ENCODE measurements around the gene SLC6A17.
A peak's percentile ranks its signal among the peaks of the same experiment; 100 is the strongest.

Gene SLC6A17

DNA sequence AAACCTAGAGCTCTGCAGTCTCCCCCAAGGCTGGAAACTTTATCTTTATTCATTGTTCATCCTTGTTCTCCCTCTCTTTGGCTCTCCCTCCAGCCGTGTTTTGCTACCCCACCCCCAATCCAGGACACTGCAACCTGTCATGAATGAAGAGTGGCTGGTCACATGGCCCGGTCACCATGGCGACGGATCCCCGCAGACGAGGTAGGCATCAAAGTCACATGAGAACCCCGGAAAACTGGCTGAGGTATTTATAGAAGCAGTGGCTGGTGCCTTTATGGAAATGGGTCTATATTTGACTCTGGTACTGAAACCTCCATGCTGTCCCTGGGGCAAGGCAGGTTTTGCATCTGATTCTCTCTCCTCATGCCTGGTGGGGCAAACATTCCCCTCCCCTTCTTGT, 13.4 kb upstream of the SLC6A17 start:
- no peak for DNase-seq

DNA sequence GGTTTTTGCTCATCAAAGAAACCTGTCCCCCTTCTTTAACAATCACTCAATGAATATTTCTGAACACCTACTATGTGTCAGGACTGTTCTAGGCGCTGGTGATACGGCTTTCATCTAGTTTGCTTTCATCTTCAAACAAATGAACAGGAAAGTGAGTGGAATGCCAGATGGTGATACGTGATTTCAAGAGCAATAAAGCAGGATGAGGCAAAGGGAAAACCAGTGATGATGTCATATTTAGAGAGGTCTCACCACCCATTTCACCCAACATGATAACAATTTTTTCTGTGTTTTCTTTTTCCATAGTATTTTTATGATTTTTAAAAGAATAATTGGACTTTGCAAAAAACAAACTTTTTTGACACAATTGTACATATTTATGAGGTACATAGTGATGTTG, 11.3 kb upstream of the SLC6A17 start:
- DNase-seq: no peak

DNA sequence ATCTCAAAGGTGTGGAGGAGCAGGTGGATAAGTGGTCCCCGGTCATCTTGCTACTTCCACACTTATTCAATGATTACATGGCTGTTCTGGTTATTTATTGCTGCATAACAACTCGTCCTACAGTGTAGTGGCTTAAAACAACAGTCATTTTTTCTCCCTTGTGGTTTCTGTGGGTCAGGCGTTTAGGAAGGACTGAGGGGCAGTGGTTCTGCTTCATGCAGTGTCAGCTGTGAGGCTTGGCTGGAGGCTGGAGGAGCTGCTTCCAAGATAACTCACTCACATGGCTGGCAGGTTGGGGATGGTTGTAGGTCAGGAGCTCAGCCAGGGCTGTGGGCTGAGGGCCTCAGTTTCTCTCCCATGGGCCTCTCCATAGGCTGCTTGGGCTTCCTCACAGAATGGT, 5.9 kb upstream of the SLC6A17 start:
- no peak for DNase-seq

DNA sequence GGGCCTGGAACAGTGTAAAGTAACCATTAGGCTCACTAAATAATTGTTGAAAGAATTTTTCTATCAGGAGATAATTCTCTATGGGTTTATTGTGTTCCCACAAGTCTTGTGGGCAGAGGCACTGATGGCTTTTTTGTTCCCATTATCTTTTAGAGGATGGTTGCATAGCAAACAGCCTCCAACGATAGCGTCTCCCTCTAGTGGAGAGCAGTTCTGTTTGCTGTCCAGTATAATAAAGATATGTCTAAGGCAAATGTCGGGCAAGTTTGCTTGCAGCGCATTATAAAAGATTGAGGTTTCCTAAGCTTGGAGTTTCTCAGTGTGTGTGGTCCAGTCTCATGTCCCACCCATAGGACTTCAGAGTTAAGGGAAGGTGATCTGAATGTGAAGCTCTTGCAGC, 1.3 kb upstream of the SLC6A17 start:
- no peak for DNase-seq

DNA sequence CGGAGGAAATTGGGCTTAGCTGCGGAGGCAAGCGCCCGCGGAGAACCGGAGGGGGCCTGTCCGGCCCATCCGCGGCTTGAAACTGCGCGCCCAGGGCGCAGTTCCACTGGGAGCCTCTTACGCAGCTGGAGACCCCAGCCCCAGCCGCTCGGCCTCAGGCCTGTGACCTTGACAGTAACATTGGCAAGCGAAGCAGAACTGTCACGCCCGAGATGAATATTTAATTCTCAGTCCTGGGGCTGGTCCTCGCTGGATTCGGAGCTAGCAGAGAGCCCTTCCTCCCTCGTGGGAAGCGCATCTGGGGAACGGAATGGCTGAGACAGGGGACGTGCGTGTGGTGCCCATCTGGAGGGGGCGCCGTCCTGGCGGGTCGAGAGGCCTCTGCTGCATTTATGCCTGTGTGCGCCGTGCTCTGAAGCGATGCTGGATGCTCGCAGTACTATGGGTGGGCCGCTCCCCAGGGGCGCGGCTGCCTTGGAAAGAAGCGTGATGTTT, 928 bp downstream of the SLC6A17 start:
- no peak for DNase-seq

DNA sequence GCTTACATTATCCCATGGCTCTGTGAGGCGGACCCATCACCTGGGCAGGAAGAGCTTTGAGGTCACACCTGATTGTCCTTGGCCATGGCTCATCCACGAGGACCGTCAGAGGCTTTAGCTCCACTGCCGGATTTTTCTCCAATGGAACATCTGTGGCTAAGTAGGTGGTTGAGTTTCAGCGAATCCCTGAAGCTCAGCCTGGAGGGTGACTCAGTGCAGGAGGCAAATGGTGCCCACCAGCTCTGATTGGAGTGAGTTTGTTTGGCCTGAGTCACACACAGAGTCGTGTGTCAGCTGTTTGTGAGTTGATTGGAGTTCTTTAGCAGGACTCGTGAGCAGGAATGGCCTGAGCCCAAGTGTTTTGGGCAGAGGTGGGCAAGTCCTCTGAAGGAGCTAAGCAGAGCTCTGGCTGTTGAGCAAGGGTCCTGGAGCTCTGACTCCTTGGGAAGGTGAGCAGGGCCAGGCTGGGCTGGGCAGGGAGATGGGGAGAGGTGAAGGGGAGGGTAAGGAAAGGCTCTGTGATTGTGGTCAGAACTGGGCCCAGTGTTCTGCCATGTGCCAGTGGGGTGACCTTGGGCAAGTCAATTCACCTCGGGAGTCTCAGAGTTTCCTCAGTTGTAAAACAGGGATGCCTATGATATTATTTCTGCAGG, 2.0 kb downstream of the SLC6A17 start:
- DNase-seq: no peak

DNA sequence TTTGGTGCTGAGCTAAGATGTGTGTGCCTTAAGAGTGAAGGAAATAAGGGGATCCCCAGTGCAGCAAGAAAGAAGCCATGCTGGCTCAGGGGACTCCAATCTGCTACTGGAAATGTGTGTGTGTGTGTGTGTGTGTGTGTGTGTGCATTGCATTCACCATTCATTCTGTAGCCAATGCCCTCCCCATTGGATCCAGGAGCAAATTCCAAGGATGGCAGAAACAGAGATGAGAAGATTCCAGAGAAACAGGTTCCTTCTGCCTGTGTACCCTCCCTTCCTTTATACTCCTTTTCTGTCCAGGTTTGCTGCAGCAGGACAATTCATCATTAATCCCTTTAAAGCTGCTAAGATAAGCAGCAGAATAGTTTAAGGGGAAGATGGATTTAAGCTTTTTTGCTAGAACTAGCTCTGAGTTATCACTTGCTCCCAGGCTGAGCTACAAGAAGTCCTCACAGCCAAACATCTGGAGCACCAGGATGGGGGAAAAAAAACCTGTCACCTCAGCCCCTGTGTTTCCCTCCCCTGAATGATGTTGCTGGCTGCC, 3.2 kb downstream of the SLC6A17 start:
- DNase-seq: no peak

DNA sequence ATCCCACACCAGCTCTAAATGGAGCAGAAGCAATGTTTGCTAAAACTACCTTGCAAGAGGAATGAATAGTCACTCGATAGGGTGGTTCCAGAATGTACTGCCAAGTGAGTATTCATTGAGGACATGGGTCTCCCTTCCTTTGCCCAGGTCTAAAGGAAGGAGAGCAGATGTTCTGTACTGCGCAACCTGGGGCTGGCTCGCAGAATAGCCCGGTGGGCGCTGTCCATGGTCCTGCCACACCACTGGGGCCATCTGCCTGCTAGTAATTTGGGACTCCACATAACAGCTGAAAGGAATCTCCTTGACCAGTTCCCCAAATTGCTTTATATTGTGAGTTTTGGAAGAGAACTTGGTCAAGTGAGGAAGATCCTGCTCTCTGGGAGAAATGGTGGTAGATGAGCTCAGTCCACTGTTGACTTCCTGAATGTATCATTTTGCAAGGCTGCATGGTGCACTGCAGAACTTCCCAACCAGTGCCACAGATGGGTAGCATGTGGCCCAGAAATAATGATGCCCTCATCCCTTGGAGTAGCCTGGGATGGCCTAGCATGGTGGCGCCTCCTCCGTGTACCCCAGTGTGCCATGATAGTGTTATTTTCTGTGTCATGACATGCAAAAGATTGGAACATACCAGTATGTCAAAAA, 5.7 kb downstream of the SLC6A17 start:
- peak; percentile 6 for DNase-seq

DNA sequence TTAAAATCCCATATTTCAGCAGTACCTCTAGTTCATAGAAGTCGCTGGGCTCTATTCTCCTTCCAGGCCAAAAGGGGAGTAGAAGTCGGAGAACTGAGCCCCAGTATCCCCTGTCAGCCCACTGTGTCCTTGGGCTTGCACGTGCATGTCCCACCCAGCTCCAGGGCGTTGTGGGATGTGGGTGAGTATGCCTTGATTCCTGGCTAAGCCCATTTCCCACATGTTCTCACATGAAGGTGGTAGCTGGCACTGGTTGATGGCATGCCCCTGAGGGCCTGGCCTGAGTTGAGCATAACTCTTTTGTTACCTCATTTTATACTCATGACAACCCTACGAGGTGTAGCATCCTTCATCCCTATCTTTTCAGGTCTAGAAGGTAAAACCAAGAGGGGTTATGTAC, 8.0 kb downstream of the SLC6A17 start:
- DNase-seq: no peak

DNA sequence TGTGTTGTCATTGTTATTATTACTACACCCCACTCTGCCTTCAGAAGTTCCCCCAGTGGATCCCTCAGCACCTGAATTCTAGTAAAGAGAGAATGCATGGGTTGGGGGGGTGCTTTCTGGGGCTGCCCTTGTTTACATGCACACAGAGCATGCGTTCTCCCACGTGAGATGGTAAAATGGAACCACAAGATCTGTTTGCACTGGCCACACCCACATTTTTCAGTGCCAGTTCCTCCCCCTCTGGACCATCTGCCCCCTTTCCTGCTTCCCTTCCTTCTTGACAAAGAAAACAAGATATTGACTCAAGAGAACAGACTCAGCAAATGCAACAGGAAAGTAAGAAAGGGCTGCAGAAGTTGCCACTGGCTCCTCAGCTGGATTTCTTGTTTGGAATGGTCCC, 8.9 kb downstream of the SLC6A17 start:
- no peak for DNase-seq

DNA sequence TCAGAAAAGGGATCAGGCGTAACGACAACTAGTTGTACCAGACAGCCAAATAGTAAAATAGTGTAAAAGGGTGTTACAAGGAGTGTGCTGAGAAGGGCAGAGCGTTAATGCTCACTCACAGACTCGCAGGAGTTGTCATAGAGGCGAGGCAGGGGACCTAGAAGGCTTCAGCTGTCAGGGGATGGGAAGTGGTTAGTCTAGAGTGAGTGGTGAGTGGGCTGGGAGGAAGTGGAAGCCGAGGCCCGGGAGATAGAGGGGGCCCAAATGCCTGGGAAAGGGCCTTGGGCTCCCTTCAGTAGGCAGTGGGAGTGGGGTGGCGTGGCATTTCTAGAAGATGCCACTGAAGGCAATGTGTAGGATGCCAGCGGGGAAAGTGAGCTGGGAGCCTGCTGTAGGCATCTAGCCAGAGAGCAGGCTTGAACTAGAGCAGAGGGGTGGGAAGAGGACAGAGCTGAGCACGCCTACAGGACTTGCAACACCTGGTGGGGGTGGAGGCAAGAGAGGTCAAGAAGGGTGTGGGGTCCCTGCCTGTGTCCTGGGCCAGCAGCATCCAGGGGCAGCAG, 10.3 kb downstream of the SLC6A17 start:
- DNase-seq: no peak

DNA sequence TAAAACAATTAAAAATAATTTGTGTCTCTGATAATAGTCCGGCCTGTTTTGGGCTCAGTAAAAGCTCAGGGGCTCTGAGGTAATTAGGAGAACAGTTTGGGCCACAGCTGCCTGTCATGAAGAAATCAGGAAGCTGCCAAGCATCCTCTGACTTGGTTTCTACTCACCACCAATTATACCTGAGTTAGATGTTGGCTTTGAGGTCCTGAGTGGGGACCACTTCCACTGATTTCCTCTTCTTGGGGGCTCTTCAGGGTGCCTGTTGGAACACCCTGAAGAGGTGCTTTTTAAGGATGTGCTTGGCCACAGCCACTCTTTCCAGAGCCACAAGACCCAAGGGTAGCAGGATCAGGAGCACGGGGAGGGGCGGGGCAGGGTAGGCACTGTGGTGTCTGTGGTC, 10.9 kb downstream of the SLC6A17 start:
- no peak for DNase-seq

DNA sequence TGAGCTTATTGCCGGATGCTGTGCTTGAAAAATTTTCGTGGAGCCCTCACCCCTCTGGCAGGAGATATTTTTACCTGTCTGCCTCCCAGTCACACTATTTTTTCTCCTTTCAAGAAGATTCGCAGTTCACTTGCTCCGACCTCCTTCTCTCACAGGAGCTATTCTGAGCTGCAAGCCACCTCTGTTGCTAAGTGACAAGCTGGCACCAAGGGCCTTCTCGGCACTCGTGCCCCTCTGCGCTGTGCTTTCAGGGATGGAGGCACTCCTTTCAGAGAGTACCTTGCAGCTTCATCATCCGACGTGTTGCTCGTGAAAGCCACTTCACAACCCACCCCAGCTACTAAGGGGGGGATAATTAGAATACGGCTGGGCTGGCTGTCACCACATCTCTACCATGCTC, 11.6 kb downstream of the SLC6A17 start:
- no peak for DNase-seq

DNA sequence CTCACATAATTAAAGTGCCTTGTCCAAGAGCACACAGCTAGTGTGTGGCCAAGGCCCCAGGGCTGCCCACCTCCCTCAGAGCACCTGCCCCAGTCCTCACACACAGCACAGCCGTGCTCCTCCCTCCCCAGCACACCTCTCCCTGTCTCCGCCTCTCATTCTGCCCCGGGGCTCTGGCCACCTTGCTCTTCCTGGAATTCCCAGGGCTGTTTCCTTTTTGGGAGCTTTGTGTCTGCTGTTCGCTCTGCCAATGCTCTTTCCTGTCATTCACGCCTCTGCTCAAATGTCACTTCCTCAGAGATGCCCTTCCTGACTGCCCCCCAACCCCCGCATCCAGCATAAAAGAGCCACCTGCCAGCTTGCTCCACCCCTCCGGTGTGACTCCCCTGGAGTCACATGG, 13.3 kb downstream of the SLC6A17 start:
- DNase-seq: no peak

DNA sequence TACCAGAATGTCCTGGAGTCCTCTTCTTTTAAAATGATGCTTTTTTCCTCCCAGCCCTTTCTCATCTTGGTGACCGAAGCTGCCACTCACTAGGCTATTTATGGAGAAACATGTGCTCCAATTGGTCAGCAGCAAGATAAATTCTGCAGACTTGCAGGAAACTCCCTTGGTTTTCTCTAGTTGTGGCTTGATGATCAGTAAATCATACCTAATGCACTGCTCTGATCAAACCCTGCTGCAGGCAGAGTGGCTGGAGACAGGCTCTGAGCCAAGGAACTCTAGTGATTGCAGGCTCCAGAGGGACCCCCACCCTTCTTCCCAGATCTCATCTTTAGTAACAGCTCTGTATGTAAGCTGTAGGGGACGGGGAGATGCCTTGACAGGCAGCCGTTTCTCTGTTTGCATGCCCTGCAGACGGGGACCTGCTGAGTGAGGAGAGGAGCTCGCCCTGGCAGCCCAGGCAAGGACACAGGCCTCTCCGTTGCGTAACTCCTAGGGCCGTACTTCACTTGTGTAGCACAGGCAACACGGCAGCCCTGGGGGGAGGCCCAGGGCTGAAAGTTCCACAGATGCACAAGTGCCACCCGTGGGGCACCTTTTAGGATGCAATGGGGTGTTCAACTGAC, 14.5 kb downstream of the SLC6A17 start:
- no peak for DNase-seq

DNA sequence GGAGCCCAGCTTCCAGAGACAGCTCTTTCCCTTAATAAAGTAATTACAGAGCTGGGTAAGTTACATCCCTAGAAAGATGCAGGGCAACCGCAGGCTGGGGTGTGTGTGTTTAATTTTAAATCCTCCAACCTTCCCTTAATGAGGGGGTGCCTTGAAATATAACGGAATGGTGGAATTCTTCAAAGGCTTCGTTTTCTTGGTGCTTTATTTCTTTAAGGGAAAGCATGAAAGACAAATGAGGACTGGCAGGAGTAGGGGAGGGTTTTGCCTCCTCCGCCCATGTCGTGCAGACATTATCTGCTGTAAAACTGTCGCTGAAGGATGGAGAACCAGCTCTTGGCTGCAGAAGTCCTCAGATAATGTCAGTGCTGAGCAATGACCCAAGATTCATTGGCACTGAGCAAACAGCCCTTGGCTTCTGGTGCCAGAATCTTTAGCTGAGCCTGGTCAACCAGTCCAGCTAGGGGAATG, 15.5 kb downstream of the SLC6A17 start:
- DNase-seq: no peak

DNA sequence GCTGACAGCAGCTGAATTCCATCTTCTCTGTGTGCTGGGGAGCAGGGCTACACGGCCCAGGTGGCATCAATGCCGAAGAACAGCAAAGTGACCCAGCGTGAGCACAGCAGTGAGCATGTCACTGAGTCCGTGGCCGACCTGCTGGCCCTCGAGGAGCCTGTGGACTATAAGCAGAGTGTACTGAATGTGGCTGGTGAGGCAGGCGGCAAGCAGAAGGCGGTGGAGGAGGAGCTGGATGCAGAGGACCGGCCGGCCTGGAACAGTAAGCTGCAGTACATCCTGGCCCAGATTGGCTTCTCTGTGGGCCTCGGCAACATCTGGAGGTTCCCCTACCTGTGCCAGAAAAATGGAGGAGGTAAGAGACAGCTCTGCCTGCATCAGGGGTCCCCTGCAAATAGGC, 16.6 kb downstream of the SLC6A17 start:
- no peak for DNase-seq

DNA sequence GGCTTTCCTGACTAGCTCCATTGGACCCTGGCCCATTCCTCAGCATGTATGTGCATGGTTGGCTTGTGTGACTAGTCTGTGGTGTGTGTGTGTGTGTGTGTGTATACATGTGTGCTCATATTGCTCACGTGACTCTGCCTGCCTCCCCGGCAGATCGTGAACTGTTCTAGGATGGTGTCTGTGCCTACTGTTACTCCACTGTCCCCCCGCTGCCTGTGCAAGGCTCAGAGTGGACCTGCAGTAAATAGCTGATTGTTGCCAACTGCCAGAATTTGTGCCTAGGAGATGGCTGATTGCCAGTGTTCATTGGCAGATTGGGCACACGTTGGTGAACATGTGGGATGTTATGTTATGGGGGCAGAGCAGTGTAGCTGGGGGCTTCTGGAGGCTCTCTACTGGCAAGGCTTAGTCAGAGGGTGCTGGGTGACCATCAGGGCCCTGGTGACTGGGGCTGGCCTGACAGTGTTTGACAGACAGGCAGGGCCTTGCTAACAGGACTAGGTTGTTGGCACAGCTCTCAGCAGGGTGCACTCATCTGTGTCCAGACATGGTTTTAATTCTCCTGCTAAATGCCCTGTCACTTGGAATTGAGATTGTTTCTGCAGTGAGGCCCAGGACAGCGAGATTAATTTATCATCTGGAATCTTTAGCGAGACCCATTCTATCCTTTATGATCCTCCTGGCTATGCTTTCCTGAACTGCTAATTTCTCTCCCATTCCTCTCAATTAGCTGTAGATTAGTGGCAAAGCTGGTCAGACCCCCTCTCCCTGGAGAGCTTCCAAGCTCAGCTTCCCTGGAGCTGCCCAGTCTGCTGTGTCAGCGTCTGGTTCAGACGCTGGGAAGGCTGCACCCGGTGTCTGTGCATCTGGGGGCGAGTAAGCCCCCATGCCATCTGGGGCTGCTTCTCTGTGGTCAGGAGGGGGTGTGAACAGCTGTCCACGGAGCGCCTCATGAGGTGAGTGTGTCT, 20.8 kb downstream of the SLC6A17 start:
- DNase-seq: no peak

DNA sequence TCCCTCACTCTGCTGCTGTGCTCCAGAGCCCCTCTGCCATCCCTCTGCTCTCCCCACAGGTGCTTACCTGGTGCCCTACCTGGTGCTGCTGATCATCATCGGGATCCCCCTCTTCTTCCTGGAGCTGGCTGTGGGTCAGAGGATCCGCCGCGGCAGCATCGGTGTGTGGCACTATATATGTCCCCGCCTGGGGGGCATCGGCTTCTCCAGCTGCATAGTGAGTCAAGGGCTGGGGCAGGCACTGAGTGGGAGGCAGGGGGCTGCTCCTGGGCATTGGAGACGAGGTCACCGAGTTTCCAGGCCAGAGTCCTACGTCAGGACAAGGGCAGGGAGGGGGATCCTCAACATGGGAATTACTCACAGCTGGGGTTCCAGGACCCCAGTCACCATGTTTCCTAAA, 21.7 kb downstream of the SLC6A17 start:
- DNase-seq: no peak

DNA sequence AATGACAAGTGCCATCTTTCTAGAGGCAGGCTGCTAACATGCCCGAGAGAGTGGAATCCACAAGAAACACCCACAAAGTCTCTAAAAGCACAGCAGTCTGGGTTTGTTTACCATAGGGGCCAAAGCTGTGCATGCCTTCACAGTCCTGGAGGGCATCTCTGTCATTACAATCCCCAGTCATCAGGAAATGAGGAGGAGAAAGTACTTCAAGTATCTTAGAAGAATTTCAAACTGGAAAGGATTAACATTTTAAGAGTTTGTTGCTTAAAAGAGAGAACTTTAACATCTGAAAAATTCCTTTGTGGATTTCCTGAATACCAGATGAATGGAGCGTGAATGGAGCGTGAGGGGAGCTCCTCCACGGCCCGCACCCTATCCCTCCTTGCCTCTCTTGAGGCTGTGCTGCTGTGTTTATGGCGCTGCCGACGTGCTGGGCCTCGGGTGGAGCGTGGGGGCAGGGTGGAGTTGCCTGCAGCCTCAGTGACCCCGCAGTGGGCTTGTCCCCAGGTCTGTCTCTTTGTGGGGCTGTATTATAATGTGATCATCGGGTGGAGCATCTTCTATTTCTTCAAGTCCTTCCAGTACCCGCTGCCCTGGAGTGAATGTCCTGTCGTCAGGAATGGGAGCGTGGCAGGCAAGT, 23.3 kb downstream of the SLC6A17 start:
- no peak for DNase-seq

DNA sequence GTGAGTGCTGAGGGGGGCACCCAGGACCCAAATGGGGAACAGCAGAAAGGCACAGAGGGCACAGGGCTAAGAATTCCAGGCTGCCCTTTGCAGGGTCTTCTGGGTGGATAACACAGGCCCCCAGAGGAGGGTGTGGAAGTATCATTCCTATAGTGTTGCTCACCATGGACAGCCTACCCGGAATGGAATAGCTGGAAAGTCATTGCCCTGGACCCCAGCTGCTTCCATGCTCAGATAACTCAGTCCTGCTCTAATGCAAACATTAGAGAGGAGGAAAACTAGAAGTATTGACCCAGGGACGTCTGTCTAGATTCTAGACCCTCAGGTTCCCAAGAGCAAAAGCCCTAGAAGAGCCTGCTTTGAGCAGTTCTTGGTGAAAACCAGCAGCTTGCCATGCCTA, 24.7 kb downstream of the SLC6A17 start:
- no peak for DNase-seq
